Kidney capillary endothelial cell (primary cell): ENCODE data around the gene KRTAP10-6.
A peak's percentile ranks its signal among the peaks of the same experiment; 100 is the strongest.
"Not testable (repeated sequence)": the region's sequence is repeated elsewhere in the genome, so short reads cannot be mapped to it uniquely, and the experiment has no call there.

Experiments
- DNase-seq: peaks from one replicate; pipeline ENCODE4 v3.0.0-alpha.2; 2018; ENCODE audit warnings: low spot score

Gene KRTAP10-6, protein sequence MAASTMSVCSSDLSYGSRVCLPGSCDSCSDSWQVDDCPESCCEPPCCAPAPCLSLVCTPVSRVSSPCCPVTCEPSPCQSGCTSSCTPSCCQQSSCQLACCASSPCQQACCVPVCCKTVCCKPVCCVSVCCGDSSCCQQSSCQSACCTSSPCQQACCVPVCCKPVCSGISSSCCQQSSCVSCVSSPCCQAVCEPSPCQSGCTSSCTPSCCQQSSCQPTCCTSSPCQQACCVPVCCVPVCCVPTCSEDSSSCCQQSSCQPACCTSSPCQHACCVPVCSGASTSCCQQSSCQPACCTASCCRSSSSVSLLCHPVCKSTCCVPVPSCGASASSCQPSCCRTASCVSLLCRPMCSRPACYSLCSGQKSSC

DNA sequence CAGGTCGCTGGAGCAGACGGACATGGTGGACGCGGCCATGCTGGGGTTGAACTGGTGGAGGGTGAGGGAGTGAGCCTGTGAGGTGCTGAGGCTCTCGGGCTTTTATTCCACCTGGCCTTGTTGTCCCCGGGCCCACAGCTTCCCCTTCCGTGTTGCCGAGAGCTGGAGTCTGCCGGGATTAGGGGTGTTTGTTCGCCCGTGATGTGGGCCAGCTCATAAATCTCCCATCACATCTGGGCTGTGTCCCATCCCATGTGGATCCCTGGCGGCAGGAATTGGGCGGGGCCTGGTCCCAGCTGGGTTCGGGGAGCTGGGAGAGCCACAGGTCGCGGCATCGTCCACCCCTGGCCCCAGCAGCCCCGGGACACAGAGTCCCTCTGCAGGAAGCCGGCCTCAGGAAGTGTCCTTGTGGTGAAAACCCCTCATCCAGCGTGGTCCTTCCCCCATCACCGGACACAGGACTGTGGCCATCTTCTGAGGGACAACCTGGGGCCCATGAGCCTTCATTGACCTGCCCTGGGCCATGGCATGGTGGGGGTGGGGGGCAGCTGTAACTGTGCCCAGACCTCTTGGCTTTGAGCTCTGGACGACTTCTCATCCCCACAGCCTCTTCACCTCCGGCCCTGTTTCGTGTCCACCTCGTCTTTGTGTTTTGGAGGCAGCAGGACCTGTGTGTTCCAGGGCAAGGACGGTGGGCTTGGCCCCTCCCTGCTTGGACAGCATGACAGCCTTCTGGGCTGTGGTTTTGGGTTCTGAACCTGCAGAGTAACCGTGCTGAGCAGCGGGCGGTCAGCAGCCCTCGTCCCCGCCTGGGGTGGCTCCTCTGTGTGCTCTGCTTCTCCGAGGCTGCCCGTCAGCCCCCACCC is at the start of gene KRTAP10-6:
TSS of gene KRTAP10-6 (minus strand) at position 60 of the 866 bp plus-strand sequence. CDS start at position 39, 21 bp downstream.
- DNase-seq: no peak

DNA sequence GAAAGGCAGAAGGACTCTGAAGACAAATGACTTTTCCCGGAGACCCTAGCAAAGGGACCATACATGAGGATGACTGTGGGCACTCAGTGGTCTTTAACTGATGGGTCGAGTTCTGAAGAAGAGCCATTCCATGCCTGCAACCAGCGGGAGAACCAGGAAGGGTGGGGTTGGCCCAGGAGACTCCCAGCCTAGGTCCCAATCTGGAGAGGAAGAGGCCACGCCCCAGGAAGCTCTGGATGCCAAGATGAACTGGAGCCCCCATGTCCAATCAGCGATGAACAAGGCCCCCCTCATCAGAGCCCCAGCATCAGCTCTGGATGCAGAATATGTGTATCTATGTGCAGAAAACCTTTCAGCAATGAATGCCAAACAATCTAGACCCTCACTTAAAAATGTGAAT is 48.5 kb upstream of the KRTAP10-6 start:
- DNase-seq: no peak

DNA sequence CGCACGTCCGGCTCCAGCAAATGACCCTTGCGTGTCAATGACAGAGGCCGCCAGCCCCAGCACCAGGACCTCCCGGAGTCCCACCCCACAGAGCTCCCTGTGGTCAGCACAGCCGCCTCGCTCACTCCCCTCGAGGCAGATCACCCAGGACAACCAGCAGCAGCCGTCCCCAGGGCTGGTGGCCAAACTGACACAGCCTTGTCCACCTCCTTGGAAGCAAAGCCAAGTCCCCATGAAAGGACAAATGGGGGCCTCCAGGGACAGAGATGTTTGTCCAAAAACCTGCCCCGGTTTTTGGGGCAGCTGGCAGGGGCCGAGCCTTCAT is 47.0 kb upstream of the KRTAP10-6 start:
- no peak for DNase-seq

DNA sequence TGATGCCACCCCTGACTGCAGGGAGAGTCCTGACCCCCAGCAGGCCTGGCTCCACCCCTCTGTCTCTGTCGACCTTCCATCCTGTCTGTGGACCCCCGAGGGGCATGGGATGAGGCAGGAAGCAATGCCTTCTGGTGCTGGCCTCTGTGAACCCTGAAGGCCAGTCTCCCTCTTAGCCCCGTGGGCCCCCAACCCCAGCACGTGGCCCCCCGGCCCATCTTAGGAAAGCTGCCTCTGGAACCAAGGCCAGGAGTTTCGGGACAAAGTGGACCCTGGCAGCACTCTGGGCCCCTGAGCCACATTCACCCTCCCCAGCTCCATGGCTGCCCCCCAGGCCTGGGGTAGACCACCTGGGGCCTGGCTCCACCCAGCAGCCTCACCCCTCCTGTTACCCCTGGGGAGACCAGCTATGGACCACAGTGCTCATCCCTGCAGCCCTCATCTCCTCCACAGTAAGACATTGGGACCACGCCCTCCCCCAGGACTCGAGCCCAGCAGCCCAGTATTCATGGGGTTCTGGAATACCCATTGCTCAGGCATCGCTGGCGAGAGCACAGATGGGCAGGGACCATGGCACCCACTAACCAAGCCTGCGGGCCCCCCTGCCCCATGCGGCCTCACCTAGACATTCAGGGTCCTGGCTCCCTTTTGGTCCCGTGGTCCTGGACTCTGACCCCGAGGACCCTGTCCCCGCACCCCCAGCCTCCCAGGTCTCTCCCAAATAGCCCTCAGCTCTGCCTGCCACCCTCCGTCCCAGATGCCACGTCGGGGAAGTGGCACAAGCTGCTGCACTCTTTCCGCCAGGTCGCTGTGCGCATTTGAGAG is 46.4 kb upstream of the KRTAP10-6 start:
- not testable (repeated sequence) for DNase-seq

DNA sequence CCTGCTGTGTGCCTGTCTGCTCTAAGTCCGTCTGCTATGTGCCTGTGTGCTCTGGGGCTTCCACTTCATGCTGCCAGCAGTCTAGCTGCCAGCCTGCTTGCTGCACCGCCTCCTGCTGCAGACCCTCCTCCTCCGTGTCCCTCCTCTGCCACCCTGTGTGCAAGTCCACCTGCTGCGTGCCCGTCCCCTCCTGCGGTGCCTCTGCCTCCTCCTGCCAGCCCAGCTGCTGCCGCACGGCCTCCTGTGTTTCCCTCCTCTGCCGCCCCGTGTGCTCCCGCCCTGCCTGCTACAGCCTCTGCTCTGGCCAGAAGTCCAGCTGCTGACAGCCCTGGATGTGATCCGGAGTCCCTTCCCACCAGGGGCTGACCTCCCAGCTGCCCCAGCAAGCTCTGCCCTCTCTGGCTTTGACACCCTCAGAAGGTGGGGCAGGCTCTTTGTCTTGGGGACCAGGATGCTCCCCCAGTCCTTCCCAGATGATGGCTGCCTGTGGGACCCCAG is 45.6 kb upstream of the KRTAP10-6 start:
- not testable (repeated sequence) for DNase-seq

DNA sequence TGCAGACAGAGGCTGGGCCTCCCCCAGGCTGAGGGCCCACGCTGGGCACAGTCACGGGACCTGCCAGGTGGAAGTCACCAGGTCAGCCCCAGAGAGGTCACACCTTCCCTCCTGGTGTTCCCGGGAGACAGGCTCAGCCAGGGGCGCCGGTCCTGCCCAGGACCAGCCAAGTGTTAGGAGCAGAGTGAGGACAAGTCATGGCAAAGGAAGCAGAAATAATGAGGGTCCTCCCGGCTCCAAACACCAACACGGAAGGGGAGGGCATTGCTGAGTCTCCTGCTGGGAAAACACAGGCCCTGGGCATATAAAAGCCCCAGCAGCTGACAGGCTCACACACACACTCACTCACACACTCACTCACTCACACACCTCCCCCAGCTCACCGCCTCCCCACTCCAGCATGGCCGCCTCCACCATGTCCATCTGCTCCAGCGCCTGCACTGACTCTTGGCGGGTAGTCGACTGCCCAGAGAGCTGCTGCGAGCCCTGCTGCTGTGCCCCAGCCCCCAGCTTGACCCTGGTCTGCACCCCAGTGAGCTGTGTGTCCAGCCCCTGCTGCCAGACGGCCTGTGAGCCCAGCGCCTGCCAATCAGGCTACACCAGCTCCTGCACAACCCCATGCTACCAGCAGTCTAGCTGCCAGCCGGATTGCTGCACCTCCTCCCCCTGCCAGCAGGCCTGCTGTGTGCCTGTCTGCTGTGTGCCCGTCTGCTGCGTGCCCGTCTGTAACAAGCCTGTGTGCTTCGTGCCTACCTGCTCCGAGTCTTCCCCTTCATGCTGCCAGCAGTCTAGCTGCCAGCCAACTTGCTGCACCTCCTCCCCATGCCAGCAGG is 44.9 kb upstream of the KRTAP10-6 start, which contains the start of gene KRTAP10-10:
TSS of gene KRTAP10-10 (plus strand) at position 339 of the 833 bp plus-strand sequence. CDS start at position 401, 62 bp downstream.
- DNase-seq: no peak

DNA sequence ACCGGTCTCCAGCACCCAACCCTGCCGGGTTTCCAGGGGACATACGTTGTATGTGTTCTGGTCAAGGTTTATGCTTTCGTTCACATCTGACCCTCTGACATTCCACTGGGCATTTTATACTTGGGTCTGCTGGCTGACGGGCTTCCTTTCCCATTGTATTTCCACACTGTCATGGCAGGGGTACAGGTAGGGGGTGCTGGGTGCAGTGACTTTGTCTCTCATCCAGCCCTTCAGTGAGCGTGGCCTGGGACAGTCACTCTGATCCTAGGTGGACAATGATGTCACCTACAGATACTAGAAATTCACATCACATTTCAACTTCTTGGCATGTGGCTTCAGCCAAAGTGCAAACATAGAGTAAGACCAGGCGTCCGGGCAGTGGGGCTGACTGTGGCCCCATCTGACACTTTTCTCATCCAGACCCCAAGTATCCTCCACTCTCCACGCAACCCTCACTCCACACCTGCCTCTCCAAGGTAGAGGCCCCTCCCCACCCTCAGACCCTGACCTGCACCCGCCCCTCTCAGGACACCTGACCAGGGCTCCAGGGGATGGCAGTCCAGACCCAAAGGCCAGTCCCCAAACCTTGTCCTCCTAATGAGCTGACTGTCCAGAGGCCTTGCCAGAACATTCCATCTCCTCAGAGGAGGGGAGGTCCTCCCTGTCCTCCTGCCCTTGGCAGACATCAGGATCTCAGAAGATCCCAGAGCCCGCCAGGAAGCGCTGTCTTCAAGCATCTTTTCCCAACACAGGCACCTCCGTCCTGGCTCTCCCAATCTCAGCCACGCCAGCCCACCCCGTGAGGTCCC is 44.1 kb upstream of the KRTAP10-6 start:
- DNase-seq: no peak

DNA sequence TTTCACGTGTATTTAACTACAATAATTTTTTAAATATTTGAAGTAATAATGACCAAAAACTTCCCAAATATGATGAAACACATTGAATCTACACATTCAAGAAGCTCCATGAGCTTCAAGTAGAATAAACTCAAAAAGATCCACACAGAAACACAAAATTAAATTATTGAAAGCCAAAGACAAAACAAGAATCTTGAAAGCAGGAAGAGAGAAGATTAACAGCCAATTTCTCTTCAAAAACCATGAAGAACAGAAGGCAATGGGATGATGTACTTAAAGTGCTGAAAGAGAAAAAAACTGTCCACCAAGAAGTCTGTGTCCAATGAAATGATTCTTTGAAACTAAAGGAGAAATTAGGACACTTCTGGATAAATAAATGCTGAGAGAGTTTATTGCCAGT is 39.8 kb upstream of the KRTAP10-6 start:
- no peak for DNase-seq

DNA sequence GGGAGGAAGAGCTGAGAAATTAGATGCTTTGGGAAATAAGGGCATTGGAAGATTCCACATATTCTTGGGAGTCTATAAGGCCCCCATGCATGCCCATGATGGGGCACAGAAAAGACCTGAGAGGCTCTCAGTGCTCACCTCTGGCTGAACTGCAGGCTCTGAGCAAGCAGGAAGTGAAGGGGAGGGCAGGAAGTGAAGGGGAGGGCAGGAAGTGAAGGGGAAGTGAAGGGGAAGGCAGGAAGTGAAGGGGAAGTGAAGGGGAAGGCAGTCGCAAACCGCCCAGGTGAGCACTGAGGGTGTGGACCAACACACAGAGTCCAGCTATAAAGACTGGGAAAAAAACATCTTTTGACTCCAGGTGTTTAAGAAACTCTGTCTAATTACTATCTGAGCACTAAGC is 38.1 kb upstream of the KRTAP10-6 start:
- DNase-seq: no peak

DNA sequence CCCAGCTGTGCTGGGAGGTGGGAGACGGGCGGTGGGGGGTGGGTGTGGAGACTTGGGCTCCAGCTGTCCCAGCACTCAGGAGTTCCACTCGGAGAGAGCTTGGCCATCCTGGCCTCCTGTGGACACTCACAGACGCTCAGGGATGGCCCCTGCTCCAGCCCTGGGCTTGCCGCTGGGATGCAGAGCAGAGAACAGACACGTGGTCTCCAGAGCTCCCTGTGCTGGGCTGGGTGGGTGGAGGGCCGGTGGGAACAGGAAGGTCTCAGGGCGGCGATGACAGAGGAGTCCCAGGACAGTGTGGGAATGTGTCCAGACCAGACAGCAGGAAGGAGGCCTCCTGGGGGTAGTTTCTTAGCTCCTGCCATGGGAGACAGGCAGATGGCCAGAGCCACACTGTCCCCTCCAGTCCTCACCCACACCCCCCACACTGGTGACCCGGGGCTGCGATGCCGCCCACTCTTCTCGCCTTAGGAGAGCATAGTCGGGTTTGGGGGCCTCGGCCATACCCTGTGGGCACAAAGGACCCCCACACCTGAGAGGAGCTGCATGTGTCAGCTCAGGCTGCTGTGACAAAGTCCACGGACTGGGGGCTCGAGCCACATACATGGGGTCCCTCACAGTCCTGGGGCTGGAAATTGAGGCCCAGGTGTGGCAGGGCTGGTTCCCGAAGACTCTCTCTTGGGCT is 36.5 kb upstream of the KRTAP10-6 start:
- no peak for DNase-seq

DNA sequence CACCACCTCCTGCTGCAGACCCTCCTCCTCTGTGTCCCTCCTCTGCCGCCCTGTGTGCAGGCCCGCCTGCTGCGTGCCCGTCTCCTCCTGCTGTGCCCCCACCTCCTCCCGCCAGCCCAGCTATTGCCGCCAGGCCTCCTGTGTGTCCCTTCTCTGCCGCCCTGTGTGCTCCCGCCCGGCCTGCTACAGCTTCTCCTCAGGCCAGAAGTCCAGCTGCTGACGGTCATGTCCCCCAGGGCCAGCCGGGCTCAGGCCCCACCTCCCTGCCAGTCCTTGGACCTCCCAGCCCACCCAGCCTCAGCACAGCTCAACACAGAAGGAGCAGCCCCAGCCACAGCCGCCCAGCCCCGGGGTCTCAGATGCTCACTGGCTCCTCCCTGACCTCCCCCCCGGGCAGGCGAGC is 35.5 kb upstream of the KRTAP10-6 start:
- not testable (repeated sequence) for DNase-seq

DNA sequence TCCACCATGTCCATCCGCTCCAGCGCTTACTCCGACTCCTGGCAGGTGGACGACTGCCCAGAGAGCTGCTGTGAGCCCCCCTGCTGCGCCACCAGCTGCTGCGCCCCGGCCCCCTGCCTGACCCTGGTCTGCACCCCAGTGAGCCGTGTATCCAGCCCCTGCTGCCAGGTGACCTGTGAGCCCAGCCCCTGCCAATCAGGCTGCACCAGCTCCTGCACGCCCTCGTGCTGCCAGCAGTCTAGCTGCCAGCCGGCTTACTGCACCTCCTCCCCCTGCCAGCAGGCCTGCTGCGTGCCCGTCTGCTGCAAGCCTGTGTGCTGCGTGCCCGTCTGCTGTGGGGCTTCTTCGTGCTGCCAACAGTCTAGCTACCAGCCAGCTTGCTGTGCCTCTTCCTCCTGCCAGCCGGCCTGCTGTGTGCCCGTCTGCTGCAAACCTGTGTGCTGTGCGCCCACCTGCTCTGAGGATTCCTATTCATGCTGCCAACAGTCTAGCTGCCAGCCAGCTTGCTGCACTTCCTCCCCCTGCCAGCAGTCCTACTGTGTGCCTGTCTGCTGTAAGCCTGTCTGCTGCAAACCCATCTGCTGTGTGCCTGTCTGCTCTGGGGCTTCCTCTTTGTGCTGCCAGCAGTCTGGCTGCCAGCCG is 35.0 kb upstream of the KRTAP10-6 start:
- not testable (repeated sequence) for DNase-seq

DNA sequence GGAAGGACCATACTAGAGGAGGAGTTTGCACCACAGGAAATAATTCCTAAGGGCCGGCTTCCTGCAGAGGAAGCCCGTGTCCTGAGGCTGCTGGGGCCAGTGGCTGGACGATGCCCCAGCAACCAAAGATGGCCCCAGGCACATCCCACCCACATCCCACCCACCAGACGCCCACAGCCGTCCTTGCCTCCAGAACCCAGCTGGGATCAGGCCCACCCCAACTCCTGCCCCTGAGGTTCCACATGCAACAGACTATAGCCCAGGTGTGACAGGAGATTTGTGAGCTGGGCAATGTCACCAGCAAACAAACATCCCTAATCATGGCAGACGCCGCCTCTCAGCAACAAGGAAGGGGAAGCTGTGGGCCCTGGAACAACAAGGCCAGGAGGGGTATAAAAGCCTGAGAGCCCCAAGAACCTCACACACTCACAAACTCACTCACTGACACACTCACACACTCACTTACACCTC is 34.4 kb upstream of the KRTAP10-6 start, which contains the start of gene KRTAP10-9:
TSS of gene KRTAP10-9 (plus strand) at position 421 of the 471 bp plus-strand sequence. CDS start 79 bp downstream, outside the sequence.
- DNase-seq: no peak

DNA sequence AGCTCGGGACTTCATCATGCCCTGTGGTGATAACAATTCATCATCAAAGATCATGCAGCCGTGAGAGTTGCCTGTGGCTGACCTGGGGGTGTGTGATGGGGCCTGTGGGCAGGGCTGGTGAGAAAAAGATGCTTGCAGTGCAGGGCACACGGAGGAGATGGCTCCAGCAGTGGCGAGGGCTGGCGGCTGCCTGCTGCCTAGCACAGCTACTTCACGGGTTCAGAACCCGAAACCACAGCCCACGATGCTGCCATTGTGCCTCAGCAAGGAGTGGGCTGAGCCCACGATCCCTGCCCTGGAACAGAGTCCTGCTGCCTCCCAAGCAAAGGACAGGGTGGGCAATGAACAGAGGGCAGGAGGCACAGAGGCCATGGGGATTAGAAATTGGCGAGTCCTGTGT is 34.0 kb upstream of the KRTAP10-6 start:
- DNase-seq: no peak

DNA sequence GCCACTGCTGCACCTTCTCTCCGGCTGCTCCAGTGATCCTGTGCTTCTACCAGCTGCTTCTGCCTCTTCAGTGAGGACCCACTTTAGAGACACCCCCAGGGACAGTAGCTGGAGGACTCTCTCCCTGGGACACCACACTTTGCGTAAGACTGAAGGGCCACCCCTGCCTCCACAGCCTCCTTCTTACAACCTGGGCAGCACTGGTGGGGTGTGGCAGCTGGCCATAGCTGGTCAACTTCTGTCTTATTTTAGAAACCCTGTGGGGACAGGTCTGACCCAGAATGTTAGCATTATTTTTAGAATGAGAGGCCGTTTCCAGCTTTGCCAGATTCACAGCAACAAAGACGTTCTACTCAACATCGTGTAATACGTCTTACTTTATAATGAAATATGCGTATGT is 33.5 kb upstream of the KRTAP10-6 start:
- no peak for DNase-seq

DNA sequence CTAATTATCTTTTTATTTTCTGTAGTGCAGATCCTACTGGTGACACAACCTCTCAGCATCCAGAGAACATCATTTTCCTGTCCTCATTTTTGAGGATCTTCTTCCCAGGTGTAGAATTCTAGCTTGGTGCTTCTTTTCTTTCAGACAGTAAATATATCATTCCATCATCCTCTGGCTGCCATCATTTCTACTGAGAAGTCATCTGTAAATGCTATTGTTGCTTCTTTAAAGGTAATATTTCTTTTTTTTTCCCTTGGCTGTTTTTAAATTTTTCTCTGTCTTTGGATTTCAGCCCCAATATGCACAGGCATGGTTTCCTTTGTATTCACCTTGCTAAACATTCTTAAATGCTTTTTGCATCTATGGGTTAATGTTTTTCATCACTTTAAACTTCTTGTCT is 31.3 kb upstream of the KRTAP10-6 start:
- DNase-seq: no peak

DNA sequence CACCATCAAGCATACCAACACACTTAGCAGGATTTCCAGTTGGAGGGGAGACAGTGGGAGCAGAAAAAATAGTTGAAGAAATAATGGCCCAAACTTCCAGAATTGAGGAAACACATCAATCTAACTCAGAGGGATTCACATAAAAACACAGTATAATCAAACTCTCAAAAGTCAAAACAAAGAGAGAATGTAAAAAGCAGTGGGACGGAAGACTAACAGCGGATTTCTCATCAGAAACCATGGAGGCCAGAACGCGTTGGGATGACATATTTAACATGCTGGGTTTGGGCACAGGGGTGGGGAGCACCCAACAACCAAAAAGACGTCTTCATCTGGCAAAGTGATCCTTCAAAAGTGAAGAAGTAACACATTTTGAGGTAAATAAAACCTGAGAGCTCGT is 27.6 kb upstream of the KRTAP10-6 start:
- no peak for DNase-seq

DNA sequence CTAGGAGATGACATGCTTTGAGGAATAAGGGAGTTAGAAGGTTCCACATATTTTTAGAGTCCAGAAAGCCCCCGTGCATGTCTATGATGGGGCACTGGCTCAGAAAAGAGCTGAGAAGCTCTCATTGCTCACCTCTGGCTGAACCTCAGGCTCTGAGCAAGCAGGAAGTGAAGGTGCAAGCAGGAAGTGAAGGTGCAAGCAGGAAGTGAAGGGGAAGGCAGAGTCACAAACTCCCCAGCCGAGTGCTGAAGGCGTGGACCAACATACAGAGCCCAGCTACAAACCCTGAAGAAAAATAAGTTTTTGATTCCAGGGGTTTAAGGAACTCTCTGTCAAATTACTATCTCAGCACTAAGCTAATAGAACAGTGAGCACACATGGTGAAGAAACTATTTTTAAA is 26.6 kb upstream of the KRTAP10-6 start:
- peak; percentile 3 for DNase-seq

DNA sequence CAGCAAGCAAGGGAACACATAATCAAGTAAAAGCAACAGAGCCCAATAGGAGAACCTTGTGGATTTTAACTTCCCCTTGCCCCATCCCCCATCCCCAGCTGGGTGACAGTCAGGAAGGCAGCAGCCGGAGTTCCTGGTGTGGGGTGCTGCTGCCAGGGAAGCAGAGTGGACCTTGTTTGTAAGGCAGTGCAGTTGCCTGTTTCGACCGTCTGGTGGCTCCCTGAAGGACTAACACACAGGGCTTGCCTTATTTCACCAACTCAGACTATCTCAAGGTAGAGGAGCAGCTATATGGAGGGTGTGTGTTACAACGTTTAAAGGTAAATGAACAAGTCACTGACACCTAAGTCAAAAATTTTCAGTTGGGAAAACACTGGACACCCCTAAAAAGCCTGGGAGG is 26.2 kb upstream of the KRTAP10-6 start:
- peak; percentile 2 for DNase-seq
